Transverse colon (tissue), 4 donors: Measurements from ENCODE around the gene ATOH8.

ENCODE experiments used
- EP300 ChIP-seq: sonication (generic); formaldehyde crosslinking; IDR thresholded peaks from one replicate; pipeline ENCODE4 v1.6.1; 2017; ENCODE audit warnings: antibody characterized with exemption, low read depth
- POLR2A ChIP-seq: fragments of 450-650 bp; IDR thresholded peaks from one replicate; pipeline ENCODE4 v1.6.1; 2016; ENCODE audit warnings: antibody characterized with exemption, mild to moderate bottlenecking, moderate library complexity
- POLR2AphosphoS5 ChIP-seq, 3 donors: sonication (generic); formaldehyde crosslinking; IDR thresholded peaks; one replicate each; pipeline ENCODE4 v1.6.1; 2016; ENCODE audit warnings: antibody characterized with exemption in 3 of 3
- TF ChIP-seq, protein P1 (sequence below), 5 experiments: fragments of 200-600 bp in 3 of 5; fragments of 450-650 bp in 2 of 5; sonication (generic) in 3 of 5; IDR thresholded peaks; 1 replicate in 2 of 5; 2 replicates in 3 of 5; pipeline ENCODE4 v1.5.1; 2016 to 2017; ENCODE audit warnings: antibody characterized with exemption in 5 of 5, inconsistent platforms in 3 of 5, mild to moderate bottlenecking in 2 of 5, moderate library complexity in 1 of 5

DNA sequence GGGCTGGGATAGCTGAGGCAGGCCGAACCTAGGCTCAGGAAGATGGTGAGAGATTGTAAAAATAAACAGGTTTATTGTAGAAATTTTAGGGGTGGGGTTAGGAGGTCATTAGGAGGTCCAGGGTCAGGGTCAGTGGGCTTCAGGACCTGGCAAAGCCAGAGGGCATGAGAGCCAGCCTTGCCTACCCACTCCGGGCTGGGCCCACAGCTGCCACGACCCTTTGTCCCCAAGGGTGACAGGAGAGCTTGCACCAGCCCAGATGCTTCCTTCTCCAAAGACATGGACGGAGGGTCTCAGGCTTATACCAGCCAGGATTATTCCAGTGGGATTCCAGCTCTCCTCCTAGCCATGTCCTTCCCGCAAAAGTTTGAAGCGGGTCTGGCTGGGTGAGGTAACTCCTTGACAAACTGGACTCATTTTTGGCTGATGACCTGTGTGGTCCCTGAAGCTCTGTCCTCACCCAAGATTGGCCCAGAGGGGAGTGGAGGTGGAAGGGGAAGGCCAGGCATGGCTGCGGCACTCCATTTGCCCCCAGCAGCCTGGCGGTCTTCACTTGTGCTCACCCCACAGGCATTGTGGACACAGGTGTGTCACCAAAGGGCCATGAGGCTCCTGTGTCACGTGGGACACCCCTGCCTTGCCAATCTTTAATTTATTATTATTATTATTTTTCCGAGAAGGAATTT, 23.8 kb upstream of the ATOH8 start:
- TF ChIP-seq, protein P1, sequence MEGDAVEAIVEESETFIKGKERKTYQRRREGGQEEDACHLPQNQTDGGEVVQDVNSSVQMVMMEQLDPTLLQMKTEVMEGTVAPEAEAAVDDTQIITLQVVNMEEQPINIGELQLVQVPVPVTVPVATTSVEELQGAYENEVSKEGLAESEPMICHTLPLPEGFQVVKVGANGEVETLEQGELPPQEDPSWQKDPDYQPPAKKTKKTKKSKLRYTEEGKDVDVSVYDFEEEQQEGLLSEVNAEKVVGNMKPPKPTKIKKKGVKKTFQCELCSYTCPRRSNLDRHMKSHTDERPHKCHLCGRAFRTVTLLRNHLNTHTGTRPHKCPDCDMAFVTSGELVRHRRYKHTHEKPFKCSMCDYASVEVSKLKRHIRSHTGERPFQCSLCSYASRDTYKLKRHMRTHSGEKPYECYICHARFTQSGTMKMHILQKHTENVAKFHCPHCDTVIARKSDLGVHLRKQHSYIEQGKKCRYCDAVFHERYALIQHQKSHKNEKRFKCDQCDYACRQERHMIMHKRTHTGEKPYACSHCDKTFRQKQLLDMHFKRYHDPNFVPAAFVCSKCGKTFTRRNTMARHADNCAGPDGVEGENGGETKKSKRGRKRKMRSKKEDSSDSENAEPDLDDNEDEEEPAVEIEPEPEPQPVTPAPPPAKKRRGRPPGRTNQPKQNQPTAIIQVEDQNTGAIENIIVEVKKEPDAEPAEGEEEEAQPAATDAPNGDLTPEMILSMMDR (IDR thresholded peaks at IDR 0.05) = no peak
- no peak for TF ChIP-seq POLR2A
- TF ChIP-seq POLR2AphosphoS5 (IDR thresholded peaks at IDR 0.05) = no peak
- TF ChIP-seq EP300 = no peak
